Activated T-cell treated with anti-CD3 and anti-CD28 coated beads, Interleukin-2, amount 50 U/mL, for 1 hour (primary cell): ENCODE data around the gene MRFAP1.
"Not testable (repeated sequence)": the region's sequence is repeated elsewhere in the genome, so short reads cannot be mapped to it uniquely, and the experiment has no call there.

Source experiments
- DNase-seq: peaks from one replicate; pipeline ENCODE4 v3.0.0-alpha.2; 2020

The MRFAP1 gene

DNA sequence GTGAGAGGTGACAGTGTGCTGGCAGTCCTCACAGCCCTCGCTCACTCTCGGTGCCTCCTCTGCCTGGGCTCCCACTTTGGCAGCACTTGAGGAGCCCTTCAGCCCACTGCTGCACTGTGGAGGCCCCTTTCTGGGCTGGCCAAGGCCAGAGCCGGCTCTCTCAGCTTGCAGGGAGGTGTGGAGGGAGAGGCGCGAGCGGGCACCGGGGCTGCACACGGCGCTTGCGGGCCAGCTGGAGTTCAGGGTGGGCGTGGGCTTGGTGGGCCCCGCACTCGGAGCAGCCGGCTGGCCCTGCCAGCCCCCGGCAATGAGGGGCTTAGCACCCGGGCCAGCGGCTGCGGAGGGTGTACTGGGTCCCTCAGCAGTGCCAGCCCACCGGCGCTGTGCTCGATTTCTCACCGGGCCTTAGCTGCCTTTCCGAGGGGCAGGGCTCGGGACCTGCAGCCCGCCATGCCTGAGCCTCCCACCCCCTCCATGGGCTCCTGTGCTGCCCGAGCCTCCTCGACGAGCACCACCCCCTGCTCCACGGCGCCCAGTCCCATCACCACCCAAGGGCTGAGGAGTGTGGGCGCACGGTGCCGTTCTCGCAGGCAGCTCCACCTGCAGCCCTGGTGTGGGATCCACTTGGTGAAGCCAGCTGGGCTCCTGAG, 32.2 kb downstream of the MRFAP1 start:
- not testable (repeated sequence) for DNase-seq

DNA sequence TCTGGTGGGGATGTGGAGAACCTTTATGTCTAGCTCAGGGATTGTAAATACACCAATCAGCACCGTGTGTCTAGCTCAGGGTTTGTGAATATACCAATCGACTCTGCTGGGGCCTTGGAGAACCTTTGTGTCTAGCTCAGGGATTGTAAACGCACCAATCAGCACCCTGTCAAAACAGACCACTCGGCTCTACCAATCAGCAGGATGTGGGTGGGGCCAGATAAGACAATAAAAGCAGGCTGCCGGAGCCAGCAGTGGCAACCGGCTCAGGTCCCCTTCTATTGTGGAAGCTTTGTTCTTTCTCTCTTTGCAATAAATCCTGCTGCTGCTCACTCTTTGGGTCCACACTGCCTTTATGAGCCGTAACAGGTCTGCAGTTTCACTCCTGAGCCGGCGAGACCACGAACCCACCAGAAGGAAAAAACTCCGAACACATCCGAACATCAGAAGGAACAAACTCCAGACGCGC, 32.7 kb downstream of the MRFAP1 start:
- DNase-seq: not testable (repeated sequence)

DNA sequence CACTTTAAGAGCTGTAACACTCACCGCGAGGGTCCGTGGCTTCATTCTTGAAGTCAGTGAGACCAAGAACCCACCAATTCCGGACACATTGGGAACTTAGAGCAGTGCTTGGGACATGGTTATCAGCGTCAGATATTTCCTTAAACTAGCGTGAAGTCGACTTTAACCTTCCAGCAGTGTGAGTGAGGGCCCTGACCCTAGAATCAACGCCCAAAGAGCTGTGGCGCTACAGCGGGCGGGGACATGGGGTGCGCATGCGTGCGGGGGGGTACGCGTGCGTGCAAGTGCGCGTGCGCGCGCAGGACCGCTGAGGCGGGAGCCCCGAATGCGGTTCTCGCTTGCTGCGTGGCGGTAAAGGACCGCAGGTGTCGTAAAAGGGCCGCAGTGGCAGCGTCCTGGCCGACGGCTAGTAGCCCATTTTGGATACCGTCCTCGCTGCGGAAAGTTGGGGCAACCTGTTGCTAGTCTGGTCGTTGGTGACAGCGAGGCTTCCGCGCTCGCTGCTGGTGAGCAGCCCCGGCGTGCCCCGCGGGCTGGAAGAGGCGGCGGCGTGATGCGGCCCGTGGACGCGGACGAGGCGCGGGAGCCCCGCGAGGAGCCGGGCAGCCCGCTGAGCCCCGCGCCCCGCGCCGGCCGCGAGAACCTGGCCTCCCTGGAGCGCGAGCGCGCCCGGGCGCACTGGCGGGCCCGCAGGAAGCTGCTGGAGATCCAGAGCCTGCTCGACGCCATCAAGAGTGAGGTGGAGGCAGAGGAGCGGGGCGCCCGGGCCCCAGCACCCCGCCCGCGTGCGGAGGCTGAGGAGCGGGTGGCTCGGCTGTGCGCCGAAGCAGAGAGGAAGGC, 33.4 kb downstream of the MRFAP1 start:
- DNase-seq: peak; percentile 89

DNA sequence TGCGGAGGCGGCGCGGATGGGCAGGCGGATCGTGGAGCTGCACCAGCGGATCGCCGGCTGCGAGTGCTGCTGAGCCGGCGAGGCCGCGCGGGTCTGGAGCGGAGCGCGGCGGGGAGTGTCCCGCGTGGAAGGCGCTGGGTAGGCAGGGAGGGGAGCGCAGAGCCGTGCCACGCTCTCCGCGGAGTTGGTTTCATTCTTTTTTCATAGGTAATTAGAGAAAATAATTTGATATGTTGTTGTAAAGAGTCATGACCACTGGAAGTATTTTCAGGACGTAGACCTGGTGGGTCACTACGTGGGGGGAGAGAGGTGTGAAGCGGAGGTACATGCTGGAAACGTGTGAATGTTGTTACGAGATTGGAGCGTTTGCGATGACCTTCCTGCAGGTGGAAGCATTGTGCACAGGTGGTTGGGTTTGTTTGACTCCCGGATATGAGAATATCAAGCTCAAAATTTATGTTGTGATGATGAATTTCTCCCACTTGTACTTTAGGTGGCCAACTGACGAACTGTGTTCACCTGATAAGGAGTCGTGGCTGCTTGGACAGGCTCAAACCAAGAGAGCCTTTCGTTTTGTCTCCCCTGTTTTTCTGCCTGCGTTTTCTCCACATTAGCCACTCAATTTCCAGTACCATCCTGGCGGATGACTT, 34.1 kb downstream of the MRFAP1 start:
- peak; percentile 65 for DNase-seq

DNA sequence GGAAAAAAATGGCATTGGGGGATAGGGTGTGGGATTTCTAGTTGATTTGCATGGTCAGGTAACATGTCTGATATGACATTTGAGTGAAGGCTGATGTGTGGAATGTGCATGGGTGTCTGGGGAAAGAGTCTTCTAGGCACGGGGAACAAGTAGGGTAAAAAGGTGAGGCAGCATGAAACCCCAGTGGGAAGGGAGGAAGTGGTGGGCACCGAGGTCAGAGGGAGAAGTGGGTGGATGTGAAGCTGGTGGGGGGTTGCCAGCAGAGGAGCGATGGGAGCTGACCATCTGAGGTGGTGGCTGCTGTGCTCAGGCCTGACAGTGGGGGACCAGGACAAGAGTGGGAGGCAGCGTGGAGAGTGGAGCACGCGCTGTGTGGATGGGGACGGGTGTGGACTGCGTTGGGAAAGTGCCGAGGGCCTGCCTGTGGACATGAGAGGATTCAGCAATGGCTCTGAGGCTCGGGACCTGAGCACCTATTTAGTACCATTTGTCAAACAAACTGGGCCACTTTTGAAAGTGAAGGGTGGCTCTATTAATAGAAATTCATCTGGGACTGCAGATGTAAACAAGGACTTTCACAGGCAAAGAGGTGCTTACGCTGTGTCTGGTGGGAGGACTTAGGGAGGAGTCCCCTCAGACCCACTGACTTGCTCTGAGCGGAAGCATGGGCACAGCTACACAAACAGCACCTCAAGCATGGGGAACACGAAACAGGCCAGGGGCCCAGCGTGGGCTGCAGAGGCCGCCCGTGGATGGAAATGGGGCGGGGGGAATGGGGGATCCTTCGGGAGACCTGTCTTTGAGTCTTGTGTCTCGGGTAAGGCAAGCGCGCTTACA, 36.5 kb downstream of the MRFAP1 start:
- DNase-seq: no peak

DNA sequence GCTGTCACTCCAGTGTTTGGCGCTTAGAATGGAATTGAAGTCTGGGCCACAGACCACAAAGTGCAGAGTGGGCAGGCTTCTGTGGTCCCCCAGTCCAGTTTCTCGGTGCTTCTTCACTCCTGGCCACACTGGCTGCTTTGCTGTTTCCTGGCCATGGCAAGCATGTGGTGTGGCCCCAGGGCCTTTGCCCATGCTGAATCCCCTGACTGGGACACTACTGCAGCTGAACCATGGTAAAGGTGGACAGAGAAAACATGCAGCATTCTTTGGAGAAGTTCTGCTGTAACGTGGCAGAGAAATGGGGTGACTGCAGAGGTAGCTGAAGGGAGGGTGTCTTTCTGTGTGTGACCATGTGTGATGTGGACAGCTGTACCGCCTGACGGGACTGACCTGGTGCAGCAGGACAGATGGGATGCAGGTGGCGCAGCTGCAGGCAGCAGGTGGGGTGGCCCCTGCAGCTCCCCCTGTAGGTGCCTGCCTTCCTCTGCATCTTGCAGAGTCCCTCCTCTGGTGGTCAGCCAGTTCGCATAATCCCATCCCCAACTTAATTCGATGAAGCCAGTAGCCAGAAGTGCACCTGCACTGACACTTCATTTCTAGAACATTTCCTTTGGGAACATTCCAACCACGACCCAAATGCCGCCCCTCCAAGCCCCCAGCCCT, 40.0 kb downstream of the MRFAP1 start:
- DNase-seq: no peak

DNA sequence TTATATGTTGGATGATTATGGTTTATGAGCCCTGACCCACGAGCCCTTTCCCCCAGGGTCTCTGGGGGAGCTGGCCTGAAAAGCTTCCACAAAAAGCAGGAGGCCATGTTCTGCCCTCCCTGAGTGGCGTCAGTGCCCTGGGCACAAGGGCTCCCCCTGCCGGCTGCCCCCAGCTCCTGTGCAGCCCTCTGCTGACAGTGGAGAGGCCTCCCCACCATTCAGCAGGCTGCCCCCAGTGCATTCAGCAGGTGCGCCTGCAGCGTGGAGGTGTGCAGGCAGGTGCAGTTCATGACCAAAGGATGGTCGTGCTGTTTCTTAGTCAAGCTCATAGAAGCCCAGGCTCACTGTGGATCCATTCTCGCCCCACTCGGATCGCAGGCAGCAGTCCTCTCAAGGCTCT, 40.7 kb downstream of the MRFAP1 start:
- DNase-seq: no peak

DNA sequence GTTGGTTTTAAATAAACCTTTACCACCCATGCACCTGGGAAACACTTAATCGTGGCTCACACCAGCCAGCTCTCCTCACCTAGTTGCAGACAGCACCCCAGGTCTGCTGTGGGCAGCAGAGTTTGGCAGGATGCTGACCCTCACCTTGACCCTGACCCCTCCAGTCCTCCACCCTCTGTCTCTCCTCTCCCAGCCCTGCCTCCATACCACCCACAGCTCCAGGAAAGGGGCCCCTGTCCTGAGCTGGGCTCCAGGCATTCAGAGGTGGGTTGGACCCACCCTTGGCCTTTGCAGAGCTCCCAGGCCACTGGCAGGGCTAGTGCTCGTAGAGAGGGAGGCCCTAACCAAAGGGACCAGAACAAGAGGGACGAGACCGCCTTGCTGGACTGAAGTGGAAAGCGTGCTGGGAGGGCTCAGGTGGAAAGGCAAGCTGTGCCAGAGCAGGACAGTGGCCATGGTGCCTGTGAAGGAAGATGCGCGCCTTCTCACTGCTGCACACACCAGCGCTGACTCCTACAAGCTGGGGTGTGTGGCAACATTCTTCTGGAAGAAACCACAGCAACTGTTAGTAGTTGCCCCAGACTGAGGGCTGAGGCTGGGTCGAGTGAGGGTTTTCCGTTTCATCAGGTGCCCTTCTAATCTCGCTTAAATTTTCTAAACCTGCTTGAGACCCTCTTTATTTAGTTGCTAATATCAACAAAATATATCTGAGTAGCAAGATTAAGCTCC, 42.5 kb downstream of the MRFAP1 start:
- no peak for DNase-seq

DNA sequence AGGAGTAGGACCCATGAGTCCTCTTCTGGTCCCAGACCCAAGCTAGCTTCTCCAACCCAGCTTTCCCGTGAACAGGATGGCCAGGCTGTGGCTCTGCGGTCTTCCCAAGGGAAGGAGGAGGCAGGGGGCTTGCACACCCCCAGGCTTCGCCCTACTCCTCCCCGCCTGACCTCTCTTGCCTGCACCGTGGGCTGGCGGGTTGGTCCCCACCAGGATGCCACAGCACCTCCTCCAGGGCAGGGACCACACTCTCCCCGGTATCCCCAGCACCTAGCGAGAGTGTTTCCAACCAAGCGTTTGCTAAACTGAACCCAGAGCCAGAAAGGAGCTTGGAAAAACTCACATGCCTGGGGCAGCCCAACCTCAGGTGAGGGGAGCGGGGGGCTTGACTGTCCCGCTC, 44.2 kb downstream of the MRFAP1 start:
- DNase-seq: no peak

DNA sequence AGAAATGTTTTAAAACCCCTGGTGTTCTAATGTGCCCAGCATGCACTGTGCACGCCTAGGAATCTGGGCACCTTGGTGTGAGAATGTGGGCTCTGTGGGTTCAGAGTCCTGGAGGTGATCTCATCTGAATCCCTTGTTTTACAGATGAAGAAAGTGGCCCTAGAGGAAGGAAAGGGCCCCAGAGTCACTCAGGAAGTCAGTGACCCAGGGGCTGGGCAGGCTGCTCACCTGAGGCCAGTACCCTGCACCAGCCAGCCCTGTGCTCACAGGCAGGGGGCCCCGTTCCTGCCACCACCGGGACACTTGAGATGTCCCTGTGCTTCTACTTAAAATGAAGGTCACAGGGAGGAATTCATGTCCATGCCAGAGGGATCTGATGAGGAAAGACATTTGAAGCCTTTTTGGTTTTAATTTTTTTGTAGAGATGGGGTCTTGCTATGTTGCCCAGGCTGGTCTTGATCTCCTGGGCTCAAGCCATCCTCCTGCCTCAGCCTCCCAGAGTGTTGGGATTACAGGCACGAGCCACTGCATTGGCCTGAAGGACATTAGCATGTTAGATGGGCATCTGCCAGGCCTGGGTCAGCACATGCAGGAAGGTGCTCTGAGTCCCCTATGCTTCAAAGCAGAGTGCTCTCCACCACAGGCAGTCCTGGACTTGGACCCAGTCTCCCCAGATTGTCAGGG, 45.8 kb downstream of the MRFAP1 start:
- no peak for DNase-seq

DNA sequence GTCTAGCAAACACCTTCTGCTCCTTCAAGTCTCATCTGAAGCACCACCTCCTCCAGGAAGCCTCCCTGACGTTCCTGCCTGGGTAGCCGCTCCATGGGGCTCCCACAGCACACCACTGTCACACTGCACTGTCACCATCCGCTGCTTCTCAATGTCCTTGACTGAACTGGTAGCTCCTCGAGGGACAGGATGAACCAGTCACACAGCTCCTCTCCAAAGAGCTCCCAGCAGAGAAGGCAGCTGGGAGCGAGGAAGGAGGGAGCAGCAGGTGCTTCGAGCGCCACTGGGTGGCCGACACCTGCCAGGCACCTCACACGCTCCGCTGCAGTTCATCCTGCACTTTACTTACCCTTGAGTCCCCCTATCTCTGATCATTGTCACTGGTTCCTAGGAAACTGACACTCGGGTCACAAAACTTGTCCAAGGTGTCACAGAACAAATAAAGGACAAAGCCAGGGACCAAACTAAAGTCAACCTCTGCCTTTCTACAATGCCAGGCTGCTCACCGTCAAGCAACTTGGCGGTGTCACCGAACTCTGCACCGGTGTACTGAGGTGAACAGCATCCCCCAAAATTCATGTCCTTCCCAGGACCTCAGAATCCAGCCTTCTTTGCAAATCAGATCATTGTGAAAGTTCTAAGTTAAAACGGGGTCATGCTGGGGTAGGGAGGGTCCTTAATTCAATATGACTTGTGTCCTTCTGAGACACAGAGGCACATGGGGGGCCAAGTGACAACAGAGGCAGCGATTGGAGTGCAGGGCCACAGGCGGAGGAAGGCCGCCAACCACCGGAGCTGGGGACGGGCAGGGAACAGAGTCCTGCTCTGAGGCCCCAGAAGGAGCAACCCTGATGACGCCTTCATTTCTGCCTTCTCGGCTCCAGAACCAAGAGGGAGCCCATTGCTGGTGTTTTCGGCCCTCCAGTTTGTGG, 47.7 kb downstream of the MRFAP1 start:
- DNase-seq: peak; percentile 16

DNA sequence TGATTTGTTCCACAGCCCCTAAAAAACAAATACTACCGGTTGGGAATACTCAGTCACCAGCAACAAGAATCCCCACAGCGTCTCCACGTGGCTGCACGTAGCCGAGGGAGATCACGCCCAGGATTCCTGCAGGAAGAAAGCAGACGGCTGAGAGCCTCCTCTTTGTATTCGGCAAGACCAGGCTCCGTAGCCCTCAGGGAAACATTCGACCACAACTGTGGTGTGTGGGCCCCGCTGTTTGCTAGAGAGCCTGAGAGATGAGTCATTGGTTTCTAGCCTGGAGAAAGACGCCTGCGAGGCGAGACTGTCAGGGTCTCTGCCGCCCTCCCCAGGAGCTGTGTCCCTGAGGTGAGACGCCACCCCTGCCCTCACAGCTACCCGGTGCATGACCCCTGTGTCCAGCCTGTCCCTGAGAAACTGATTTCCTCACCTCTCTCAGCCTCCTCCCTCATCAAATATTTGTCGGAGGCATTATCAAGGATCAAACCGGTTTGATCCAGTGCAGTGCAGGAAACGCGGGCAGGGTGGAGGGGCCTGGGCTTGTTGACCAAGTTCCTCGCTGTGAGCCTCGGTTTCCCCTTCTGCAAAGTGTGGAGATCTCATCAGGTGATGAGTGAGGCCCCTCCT, 48.5 kb downstream of the MRFAP1 start:
- peak; percentile 69 for DNase-seq

DNA sequence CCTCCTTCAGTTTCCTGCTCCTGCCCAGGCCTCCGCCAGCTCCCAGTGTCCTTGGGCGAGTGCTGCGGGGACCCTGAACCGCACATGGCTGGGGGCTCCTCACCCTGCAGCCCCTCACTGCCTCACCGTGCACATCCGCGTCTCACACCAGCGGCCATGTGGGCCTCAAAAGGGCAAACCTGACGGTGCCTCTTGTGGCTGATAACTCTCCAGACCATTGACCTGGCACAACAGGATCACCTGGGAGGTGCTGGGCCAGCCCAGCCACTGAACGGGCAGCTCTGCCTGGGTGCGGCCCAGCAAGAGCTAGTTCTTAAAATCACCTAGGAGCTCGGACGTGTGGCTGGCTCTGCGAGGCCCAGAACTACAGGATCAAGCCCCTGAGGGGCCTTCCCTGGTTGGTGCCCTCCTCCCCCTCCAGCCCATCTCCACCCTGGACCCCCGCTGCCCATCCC, 49.0 kb downstream of the MRFAP1 start:
- no peak for DNase-seq
